Stimulated activated CD4-positive, alpha-beta T cell treated with anti-CD3 and anti-CD28 coated beads, Interleukin-2, amount 100 ng/mL, for 4 hours (primary cell): ENCODE results near the gene HAUS7.
A peak's percentile ranks its signal among the peaks of the same experiment; 100 is the strongest.

Source experiments
- DNase-seq: peaks from one replicate; pipeline ENCODE4 v3.0.0-alpha.2; 2020; ENCODE audit warnings: low read depth

Gene HAUS7

DNA sequence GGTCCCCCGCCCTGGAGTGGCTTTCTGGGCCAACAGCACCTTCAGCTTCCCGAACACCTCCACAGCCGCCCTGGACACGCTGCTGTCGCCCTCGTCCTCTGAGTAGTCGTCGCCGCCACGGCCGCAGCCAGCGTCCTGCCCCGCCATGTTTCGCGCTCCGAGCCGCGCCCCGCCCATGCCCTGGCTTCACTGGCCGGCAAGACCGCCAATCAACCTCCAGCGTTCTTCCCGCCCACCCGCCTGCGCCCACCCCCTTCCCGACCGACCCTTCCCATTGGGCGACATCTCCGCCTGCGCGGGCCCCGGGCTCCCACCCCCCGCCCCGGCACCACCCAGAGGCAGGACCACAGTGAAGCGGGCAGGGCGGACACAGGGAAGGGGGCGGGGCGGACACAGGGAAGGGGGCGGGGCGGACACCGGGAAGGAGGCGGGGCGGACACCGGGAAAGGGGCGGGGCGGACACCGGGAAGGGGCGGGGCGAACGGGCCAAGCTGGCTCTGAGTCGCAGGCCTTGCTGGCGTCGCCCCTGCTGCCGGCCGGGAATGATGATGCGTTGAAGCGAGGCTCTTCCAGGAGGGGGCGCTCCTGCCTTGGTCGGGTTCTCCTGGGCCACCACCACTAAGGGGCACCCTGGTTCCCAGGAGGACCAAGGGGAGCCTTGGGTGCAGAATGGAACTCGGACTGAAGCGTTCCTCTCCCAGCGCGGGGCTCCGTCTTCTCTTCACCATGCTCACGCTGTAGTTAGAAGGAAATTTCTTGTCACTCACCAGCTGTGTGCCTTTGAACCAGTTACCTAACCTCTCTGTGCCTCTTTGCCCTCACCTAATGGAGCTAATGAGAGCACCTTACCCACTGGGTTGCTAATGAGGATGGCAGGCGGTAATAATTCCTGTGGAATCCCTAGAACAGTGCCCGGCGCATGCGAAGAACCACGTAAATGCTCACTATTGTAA, at the start of gene HAUS7:
TSS of gene HAUS7 (minus strand) at position 166 of the 953 bp plus-strand sequence. CDS start at position 147, 19 bp downstream.
- peak; percentile 79 for DNase-seq

DNA sequence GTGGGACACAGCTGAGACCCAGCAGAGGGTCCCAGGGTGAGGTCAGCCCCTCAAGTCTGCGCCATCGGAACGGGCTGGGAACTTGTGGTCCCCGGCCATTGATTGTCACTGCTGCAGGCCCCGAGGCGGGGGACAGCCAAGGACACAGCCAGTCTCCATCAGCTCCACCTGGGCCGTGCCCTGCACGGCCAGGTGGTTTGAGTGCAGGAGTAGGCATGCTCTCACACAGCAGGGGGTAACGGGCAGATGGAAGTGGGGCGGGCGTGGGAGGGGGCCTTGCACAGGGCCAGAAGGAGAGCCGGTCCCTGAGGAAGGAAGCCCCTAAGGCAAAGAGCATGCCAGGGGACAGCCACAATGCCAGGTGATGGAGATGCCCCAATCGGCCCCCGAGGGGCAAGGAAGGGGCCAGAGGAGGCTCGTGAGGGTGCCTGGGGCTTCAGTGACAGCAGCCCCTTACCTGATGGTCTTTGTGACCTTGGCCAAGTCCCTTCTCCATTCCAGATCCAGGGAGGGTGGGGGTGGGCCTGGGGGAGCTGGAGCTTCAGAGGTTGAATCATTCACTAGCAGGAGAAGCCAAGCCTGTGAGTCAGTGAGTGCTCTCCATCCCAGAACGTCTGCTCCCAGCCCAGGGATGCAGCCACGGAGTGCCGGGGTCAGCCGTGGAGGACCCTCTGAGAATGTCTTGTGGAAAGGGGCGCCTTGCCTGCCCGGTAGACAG, 49.4 kb upstream of the HAUS7 start:
- DNase-seq, result no peak

DNA sequence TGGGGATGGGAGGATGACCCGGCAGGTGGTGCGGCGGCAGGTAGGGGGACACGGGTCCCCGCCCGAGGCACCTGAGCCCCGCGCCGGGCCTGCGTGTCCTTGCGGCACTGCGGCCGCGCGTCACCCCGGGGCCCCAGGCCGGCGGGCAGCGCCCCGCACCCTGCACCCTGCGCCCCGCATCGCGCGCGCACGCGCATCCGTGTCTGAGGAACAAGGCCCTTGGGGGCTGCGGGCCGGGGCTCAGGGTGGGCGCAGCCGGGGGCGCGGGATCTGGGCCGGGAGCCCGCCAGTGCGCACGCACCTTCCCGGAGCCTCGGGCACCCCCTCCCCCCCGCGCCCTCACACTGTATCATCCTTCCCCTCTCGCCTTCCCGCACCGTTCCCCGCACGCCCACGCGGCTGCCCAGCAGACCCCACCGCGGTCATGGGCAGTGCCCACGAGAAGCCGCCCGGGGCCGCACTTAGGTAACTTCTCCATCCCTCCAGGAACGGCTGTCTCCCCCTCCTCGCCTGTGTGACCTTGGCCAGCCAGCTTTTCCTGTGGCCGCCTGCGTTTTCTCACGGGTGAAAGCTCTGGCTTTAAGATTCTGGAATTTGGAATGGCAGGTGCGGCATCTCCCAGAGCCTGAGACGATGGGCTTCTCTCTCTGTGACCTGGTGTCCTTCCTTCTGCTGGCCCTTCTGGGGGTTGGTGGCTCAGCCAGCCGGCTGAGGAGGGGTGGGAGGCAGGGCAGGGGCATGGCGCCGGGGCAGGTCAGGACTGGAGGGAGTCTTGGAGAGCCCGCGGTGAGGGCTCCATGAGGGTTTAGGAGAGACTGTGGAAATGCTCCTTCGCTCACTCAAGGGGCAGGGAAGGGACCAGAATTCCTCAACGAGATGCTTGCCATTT, 47.8 kb upstream of the HAUS7 start:
- DNase-seq, result no peak

DNA sequence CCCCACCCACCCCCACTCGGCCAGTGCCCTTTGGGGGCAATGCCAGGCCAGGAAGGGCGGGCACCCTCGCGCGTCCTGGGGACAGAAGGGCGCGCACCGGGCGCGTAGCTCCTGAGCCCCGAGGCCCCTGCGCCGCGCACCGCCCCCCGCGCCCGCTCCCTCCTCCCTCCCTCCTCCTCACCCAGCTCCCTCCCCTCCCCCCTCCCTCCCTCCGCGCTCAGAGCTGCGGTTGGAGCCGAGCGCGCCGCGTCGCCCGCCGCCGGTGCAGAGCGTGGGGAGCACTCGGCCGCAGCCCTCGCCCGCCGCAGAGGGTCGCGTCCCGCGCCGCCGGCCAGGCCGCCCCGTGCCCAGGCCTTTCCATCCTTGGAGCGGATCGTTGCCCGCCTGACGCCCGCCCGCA, 47.0 kb upstream of the HAUS7 start, which contains the start of gene ATP2B3:
TSS of gene ATP2B3 (plus strand) at position 220 of the 400 bp plus-strand sequence. CDS start 18,606 bp downstream, outside the sequence.
- DNase-seq, result no peak

DNA sequence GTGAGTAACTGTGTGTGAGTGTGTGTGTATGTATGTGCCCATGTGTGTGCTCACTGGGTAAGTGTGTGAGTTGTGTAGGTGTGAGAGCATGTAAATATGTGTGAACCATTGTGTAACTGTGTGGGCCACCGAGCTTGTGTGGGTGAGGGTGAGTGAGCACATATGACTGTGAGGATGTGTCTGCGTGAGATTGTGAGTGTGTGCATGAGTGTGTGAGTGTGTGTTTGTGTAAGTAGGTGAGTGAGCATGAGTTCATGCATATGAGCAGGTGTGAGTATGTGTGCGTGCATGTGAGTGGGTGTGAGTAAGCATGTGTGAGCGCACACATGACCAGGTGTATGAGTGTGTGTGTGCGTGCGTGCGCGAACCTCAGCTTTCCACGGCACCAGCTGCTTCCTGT, 45.7 kb upstream of the HAUS7 start:
- DNase-seq, result no peak

DNA sequence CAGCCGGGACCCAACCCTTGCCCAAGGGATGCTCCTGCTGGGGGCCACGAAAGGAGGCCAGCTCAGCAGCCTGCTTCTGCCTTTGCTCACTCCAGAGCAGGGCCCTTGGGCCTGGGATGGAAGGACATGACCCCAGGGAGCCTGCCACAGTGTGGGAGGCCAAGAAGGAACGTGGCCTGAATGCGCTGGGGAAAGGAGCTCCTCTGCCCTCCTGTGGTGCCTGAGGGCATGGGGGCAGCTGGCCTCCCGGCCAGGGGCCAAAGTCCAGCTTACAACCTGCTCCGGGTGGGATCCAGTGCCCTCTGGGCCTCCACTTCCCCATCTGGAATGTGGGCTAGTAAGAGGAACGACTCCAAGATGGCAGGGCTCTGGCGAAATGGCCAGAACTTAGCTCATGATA, 45.1 kb upstream of the HAUS7 start:
- DNase-seq, result no peak

DNA sequence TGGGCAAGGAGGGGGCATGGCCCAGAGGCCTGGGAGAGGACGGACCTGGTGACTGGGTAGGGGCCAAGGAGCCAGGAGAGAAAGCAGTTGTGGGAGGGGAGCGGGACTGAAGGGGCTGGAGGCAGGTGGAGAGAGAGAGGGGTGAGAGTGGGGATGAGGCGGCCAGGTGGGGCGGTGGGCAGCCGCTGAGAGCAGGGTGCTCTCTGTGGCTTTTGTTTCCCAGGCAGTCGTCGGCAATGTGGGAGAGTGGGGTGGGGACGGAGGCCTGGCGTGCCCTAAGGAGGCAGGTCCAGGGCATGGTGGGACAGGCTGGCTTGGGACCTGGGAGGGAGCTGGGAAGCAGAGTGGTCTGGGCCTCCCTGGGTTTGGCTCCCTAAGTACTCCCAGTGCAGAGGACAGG, 43.9 kb upstream of the HAUS7 start:
- no peak for DNase-seq

DNA sequence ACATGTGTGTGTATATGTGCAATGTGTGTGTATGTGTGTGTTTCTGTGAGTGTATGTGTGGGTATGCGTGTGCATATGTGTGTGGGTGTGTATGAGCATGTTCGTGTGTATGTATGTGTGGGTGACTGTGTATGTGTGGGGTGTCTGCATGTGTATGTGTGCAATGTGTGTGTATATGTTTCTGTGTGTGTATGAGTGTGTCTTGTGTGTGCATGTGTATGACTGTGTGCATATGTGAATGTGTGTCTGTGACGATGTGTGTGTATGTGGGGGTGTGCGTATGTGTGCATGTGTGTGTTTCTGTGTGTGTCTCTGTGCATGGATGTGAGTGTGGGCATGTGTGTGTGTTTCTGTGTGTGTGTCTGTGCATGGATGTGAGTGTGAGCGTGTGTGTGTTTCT, 42.9 kb upstream of the HAUS7 start:
- DNase-seq, result no peak

DNA sequence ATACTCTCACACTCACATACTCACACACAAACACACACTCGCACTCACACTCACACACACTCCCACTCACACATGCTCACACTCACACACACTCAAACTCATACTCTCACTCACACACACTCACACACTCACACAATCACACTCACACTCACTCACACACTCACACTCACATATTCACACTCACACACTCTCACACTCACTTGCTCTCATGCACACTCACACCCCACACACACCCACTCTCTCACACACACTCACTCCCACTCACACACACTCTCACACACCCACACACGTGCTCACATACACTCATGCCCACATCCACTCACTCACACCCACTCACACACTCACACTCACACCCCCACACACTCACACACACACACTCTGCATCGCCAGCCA, 42.1 kb upstream of the HAUS7 start:
- DNase-seq, result no peak

DNA sequence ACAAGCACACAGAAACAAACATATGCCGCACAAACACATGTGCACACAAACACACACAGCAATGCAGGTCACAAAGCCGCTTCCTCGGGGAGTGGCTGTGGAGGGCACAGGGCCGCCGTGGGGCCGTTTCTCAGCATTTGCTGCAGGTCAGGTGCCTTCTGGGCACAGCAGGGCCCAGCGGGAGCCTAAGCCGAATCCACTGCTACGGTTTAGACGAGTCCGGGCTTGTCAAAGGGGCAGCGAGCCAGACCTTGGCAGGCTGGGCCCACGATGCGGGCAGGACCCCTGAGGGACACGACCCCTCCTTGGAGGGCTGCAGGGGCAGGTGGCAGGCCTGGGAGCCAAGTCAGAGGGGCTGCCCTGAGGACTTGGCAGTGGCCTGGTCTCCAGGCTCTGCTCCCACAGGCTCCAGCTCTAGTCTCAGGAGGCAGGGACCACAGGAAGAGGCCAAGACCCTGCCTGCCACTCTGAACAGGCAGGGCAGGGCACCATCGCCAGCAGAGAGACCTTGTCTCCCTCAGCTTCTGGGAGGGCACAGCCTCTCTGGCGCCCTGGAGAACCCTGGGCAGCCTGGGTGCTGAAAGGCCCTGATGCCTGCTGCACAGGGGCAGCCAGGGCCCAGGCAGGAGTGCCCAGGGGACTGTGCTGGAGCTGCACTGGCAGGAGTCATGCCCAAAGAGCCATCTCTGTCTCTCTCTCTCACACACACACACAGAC, 41.6 kb upstream of the HAUS7 start:
- DNase-seq, result no peak

DNA sequence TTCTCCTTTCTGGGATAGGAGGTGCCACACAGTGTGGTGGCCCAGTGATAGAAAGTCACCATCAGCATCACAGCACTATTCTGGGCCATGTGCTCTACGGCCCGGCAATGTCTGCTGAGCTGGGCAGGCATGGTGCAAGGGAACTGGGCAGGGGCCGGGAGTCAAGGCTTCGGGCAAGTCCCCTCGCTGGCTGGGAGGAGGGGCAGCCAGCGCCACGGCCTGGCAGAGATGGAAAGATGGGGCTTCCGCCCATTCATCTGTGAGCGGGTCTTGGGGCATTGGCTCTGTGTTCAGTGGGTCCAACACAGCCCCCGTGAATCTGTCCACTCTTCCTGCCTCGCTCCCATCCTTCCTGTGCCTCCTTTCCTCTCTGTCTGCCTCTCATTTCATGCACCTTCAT, 40.0 kb upstream of the HAUS7 start:
- DNase-seq, result no peak

DNA sequence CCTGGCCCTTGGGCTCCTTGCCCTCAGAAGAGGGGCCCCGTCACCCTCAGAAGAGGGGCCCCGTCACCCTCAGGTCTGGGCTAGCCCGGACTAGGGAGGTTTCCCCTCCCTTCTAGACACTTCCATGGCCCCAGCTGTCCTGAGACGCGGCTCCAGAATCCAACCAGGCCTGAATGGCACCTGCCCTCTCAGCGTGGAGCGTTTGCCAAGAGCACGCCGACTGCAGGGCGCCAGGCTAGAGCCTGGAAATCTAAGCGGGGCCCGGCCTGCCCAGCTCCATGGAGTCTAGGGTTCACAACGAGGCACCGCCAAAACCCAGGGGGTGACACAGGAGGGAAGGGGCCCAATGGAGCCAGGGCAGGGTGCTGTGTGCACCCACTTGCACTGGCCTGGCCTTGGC, 39.2 kb upstream of the HAUS7 start:
- DNase-seq, result no peak

DNA sequence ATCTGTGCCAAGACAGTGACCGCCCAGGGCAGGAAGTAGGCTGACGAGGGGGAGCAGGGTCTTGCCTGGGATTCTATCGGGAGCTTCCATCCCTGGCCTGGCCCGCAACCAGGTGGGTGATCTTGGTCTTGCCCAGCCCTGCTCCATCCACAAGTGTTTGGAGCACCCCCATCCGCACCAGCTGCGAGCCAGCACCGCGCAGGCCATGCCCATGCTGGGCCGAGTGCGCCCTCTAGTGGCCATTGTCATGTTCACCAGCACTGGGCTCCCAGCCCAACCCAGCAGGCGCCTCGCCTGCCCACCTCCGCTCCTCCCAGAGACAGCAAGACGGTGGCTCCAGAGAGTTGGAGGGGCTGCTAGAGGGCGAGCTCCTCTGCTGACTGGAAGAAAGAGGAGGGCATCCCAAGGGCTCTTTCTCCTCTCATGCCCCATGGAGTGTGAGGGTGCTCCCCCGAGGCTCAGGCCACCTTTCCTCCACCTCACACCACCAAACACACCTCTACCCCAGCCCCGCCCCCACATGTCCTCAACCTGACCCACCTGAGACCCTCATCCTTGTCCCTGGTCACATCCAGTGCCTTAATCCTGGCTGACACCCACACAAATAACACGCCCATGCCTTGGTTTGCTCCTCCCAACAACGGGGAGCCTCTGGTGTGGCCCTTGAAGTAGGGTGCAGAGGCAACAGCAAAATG, 37.3 kb upstream of the HAUS7 start:
- DNase-seq, result peak; percentile 69

DNA sequence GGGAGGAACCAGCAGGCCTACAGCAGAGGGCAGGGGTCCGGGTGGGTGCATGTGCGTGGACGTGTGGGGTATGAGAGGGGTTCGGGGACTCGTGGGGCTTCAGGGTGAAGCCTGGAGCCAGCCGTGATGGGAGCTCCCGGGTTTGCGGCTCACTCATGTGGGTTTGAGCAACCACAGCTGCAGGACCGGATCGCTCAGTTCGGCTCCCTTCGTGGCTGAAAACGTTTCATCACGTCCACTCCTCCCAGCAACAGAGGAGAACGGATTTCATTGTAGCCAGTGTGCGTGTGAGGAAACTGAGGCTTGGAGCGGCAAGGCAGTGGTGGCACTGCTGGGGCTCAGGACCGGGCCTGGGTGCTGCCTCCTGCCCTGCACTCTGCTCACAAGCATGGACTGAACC, 35.0 kb upstream of the HAUS7 start:
- DNase-seq, result no peak

DNA sequence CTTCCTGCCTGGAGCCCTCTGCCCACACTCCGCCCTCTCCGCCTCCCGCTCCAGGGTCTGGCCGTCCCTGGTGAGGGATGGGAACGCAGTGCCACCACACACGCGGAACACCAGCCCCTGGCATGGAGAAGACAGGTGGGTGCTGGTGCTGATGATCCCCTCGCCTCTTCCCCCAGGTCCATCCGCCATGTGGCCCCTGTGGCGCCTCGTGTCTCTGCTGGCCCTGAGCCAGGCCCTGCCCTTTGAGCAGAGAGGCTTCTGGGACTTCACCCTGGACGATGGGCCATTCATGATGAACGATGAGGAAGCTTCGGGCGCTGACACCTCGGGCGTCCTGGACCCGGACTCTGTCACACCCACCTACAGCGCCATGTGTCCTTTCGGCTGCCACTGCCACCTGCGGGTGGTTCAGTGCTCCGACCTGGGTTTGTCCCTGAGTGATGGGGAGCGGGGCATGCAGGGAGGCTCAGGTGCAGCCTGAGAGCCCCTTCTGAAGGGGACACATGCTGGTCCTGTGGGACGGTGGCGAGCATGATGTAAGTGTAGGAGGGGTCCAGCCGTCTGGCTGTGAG, 34.2 kb upstream of the HAUS7 start:
- no peak for DNase-seq

DNA sequence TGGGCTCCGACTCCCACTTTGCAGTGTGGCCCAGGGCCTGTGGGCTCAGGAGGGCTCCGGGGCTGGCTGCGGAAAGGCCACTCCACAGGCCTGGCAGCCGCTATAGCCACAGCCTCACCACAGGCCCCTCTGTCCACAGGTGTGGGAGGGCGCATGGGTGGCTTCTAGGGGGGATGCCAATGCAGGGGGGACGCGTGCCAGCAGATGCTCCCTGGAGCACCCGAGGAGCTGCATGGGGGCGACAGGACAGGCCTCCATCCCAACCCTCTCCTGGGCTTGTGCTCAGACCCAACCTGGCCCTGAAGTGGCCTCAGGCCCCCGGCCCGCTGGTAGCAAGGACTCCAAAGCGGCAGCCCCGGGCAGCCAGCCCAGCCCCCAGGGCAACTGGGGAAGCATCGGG, 32.4 kb upstream of the HAUS7 start:
- no peak for DNase-seq

DNA sequence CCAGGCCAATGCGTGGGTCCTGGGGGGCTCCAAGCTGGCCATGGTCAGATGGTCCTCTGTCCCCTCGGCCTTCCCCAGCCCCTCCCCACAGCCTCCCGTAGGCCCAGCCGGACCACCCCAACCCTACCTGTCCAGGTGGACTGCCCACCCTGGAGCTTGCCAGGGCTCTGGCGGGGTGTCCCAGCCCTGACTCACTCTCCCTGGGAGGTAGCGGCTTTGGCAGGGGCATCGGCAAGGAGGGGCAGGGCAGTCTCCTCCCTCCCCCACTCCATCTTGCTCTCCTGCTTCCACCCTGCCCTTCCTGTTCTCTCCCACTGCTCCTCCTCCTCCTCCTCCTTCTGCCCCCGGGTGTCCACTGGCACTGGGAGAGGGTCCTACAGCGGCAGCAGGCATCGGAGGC, 31.8 kb upstream of the HAUS7 start:
- DNase-seq, result no peak

DNA sequence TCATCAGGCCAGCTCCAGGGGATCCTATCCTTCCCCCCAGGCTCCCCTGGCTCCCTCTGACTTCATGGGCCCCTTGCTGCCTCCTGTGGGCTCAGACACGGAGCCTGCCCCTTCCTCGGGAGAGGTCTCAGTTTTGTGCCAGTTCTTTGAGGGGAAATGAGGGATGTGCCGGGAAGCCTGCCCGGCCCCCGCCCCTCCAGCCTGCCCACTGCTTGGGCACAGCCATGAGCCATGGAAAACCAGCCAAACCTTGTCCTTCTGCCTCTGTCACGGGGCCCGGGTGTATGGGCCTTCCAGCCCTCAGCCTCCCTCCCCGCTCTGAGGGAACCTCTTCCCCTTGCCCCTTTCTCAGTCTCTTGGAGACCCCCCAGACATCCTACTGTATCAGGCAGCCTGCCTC, 31.2 kb upstream of the HAUS7 start:
- no peak for DNase-seq

DNA sequence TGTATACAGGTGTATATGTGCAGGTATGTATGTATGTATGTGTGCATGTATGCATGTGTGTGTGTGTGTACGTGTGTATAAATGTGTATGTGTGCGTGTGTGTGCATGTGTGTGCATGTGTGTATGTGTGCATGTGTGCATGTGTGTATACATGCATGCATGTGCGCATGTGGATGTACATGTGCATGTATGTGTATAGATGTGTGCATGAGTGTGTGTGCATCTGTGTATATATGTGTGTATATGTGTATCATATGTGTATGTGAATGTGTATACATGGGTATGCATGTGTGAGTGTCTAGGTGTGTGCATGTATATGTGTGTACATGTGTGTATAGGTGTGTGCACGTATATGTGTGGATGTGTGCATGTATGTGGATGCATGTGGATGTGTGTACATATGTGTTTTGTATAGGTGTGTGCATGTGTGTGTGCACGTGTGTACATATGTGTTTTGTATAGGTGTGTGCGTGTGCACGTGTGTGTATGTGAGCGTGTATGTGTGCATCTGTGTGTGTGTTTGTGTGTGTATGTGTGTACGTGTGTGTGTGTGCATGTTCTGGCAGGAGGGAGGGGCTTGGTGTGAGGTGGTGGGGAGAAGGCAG, 30.4 kb upstream of the HAUS7 start:
- no peak for DNase-seq

DNA sequence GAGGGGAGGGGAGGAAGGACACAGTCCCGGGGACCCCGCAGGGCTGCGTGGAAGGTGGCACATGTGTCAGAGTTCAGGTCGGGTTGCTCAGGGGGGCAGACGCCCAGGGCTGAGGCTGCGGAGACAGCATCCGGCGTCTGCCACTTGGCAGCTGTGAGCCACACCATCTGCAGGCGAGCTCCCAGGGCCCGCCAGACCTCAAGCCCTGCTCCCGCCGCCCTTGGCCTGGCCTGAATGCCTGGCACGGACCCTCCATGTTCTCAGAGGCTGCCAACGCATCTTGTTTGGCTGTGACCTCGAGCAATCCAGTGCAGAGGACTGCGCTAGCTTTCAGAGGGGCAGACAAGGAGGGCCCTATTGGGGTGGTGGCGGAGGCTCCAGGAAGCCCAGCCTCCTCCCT, 29.5 kb upstream of the HAUS7 start:
- no peak for DNase-seq
